GM11168 (cell line): Measurements from ENCODE around the gene LITAF.
"Not testable (repeated sequence)": the region's sequence is repeated elsewhere in the genome, so short reads cannot be mapped to it uniquely, and the experiment has no call there.

ENCODE experiments used
- in situ Hi-C: fragments of 300-500 bp; cut with MboI; formaldehyde crosslinking; loops from one replicate; pipeline ENCODE4 v1.12.0; 2022; ENCODE audit warnings: low sequenced_read_pairs; ENCODE audit not compliant: unreplicated experiment

Gene LITAF

GRCh38 chr16:11603331-11603750, 16.6 kb upstream of the LITAF start:
- in situ Hi-C loops: no loop called here

- in situ Hi-C loops: no loop called here
These were observed 15.6 kb upstream of the LITAF start for GRCh38 chr16:11602321-11602720.

GRCh38 chr16:11601911-11602310, 15.2 kb upstream of the LITAF start:
- in situ Hi-C loops: no loop called here

- in situ Hi-C loops: no loop called here
These were observed 14.7 kb upstream of the LITAF start for GRCh38 chr16:11601425-11601824.

GRCh38 chr16:11599579-11599978, 12.9 kb upstream of the LITAF start:
- in situ Hi-C loops: no loop called here

GRCh38 chr16:11597235-11598095, 10.7 kb upstream of the LITAF start:
- in situ Hi-C loops: no loop called here

GRCh38 chr16:11596572-11597226, 10.0 kb upstream of the LITAF start:
- in situ Hi-C loops: no loop called here

GRCh38 chr16:11593581-11593980, 6.9 kb upstream of the LITAF start:
- in situ Hi-C loops: no loop called here

GRCh38 chr16:11593076-11593475, 6.4 kb upstream of the LITAF start:
- in situ Hi-C loops: not testable (repeated sequence)

- in situ Hi-C loops: not testable (repeated sequence)
These were observed 4.9 kb upstream of the LITAF start for GRCh38 chr16:11591630-11592029.

GRCh38 chr16:11589198-11589550, 2.5 kb upstream of the LITAF start:
- in situ Hi-C loops: no loop called here

GRCh38 chr16:11588321-11589197, 1.8 kb upstream of the LITAF start:
- in situ Hi-C loops: no loop called here

GRCh38 chr16:11587643-11588247, 1.0 kb upstream of the LITAF start:
- in situ Hi-C loops: no loop called here

- in situ Hi-C loops: no loop called here
These were observed 302 bp downstream of the LITAF start for GRCh38 chr16:11586378-11586855.

GRCh38 chr16:11585460-11586377, 1.0 kb downstream of the LITAF start:
- in situ Hi-C loops: no loop called here

- in situ Hi-C loops: no loop called here
These were observed 2.7 kb downstream of the LITAF start for GRCh38 chr16:11583889-11584565.

GRCh38 chr16:11583166-11583565, 3.6 kb downstream of the LITAF start:
- in situ Hi-C loops: no loop called here

- in situ Hi-C loops: no loop called here
These were observed 4.4 kb downstream of the LITAF start for GRCh38 chr16:11582157-11582814.
